GM12872 (cell line): Measurements from ENCODE around the gene HPCAL4.

Experiments
- CTCF ChIP-seq: IDR thresholded peaks from 3 replicates; pipeline ENCODE4 v1.5.1; 2011; ENCODE audit warnings: low read depth, mild to moderate bottlenecking, low read length, moderate library complexity; ENCODE audit not compliant: insufficient read depth

HPCAL4 gene

DNA sequence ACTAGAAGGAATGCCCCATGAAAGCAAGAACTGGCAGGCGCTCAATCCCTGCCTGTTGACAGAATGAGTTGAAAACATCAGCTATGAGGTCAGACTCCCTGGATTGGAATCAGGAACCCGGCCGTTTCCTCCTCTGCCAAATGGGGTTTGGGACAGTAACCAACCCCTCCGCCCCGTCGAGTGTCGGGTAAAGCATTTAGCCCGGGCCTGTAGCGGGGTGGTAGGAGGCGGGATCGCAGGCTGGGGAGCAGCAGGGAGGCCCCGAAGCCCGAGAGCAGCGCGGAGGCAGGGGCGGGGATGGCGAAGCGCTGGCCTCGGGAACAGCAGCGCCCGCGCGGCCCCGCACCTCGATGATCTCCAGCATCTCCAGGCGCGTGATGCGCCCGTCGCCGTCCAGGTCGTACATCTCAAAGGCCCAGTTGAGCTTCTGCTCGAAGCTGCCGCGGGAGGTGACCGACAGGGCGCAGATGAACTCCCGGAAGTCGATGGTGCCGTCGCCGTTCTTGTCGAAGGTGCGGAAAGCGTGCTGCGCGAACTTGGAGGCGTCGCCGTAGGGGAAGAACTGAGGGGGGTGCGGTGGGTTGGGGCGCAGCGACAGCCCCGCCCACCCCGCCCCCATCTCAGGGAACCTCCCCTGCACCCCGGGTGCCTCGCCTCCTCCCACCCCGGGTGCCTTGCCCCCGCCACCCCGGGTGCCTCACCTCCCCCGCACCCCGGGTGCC is 7.5 kb downstream of the HPCAL4 start:
- TF ChIP-seq CTCF: no peak

- no peak for TF ChIP-seq CTCF
Observed at GRCh38 chr1:39681999-39682398, 9.2 kb downstream of the HPCAL4 start.

DNA sequence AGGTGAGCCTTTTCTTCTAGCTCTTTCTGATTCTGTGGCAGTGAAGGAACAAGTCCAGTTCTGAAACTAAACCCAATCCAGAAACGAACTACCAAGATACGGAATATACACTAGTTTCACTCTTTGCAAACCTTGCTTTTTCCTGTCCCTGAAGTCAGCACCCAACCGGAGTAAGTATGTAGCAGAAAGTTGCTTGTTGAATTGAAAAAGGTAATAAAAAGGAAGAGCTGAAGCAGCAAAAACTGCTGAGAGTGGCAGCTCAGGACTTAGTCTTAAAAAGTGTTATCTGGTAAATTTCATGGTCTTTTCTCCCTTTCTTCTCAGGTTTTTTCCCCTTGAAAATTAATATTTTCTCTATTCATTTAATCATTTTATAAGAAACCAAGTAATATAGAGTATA is 9.9 kb downstream of the HPCAL4 start:
- TF ChIP-seq CTCF: no peak

- TF ChIP-seq CTCF: no peak
Observed at GRCh38 chr1:39680751-39681150, 10.5 kb downstream of the HPCAL4 start.

DNA sequence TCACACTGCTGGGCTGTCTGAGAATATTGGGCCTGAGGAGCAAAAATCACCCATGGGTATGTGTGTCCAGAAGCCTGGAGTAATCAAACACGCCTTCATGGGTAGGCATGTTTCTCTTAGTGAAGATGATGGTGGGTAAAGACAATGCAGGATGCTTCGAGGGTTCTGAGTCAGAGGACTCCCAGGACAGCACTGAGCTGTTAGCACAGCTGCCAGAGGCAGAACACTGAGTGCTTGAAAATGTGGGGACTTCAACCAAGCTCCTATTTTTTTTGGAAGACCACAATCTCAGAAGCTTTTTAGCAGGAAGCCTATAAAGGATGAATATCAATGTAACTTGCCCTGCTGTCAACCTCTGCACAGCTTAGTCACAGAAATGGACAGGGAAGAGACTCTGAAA is 11.4 kb downstream of the HPCAL4 start:
- no peak for TF ChIP-seq CTCF

- no peak for TF ChIP-seq CTCF
Observed at GRCh38 chr1:39678889-39679288, 12.3 kb downstream of the HPCAL4 start.

DNA sequence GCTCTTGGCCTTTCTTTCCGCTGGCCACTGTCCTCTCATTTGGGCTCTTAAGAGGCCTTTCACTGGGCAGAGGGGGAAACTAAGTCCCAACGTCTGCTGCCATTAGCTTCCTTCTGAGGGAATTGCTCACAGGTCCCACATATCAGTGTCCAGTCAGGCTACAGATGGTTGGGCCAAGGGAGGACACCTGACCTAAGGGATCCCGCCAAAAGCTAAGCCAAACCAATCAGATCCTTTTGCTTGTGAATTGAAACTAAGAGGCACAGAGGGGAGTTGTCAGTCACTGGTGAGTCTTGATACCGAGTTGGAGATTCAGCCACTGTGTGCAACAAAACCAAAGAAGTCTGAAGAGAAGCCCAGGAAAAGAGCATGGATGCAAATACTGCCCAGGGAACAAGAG is 13.6 kb downstream of the HPCAL4 start:
- no peak for TF ChIP-seq CTCF

GRCh38 chr1:39676948-39677548 is 14.2 kb downstream of the HPCAL4 start:
- TF ChIP-seq CTCF: no peak
